ENCODE data around the gene CEP85L.

Gene CEP85L

GRCh38 chr6:118620202-118620601 lies 31.2 kb downstream of the CEP85L start:
- no peak for DNase-seq (ENCODE audit: low spot score)

DNA sequence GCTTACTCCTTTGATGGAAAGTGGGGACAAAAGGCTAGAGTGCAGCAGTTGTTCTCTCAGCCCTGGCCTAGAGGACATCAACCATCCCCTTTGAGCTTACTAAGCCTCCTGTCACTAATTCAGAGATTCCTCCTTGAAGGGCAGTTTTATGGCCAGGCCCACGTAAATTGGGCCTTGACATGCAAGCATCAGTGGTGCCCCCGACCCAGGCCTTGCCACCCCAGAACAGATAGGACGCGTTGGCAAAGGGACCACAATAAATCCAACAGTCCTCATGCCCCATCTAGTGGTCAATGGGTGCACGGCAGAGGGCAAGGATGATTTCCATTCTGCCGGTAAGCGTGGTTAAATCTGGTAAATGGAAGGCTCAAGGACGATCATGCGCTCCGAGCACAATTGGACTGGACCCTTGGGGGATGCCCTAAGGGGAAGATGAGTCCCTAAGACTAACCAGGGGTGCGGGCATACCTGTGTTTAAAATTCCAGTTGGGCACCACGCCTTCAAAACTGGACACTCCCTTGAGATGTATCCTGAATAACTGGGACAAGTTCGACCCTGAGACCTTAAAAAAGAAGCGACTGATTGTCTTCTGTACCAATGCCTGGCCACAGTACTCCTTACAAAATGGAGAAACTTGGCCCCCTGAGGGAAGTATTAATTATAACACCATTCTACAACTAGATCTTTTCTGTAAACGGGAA lies 32.6 kb downstream of the CEP85L start:
- peak; percentile 41 for DNase-seq (ENCODE audit: low spot score)

- DNase-seq (ENCODE audit: low spot score) = no peak
Measured at GRCh38 chr6:118617417-118617816, 34.0 kb downstream of the CEP85L start.

- DNase-seq (ENCODE audit: low spot score) = no peak
Measured at GRCh38 chr6:118611334-118611733, 40.1 kb downstream of the CEP85L start.

- DNase-seq (ENCODE audit: low spot score) = no peak
Measured at GRCh38 chr6:118606858-118607257, 44.5 kb downstream of the CEP85L start.

DNA sequence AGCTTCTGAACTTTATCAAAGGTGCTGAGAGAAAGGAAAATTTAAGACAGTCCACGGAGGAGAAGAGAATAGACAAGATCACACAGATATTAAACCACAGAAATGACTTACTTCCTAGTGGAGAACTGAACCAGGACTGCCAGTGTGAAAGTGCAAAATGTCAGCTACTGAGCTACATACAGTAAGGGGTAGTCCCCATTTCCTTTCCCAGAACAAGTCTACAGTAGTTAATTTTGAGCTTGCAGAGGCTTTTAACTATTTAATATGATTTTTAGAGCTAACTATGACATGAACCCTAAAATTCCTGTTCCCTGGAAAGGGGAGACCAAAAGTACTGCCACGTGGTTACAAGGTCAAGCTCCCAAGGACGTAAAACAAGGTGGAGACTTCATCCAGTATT lies 45.1 kb downstream of the CEP85L start:
- DNase-seq (ENCODE audit: low spot score) = no peak

DNA sequence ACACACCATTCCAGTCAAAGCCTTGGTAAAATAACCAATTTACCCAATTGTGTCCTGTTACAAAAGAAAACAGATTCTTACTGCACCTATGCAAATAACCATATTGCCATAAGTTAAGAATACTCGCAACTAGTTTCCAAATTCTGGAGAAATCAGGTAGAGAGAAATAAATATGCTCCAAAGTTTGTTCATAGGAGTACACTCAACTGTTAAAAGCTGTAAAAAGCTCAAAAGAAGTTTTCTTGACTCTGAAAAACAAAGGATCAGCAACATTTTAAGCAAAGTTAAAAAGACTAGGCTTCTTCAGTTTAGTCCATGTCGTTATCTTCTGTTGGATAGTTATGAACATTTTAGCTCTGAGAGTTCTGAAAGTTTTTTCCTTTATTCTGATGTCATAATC lies 48.0 kb downstream of the CEP85L start:
- no peak for DNase-seq (ENCODE audit: low spot score)

DNA sequence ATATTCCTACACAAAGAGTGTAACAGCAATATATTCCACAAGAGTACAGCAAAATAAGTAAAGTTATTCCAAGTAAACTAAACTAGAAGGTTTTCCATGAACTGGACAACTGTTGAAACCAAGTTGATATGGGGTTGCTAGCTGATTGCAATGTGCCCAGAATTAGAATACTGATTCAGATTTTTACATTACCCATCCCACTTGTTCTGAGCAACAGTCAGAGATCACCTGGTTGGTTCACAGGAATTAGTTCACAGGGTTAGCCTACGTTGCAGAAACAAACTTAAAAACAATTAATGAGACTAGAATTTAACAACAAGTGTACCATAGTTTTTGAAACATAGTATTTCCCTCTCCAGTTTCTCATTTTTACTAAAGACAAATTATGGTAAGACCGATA lies 49.1 kb downstream of the CEP85L start:
- no peak for DNase-seq (ENCODE audit: low spot score)

- DNase-seq (ENCODE audit: low spot score) = no peak
Measured at GRCh38 chr6:118598324-118598723, 53.1 kb downstream of the CEP85L start.

DNA sequence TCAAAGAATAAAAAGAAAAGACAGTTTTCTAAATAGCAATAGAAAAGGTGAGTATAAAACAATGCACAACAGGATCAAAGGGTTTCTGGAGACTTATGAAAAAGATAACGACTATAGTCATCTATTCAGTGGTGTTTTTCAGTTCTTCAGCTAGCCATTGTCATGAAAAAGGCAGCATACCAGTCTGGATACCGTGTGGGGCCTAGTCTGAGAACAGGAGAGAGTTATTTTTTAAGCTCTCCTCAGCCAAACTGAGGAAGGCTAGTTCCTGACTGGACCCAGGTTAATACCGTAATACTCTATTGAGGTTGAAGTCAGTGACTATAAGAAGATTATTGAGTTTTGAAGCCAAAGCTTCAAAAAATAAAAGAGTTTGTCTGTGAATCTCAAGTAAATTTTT lies 53.8 kb downstream of the CEP85L start:
- DNase-seq (ENCODE audit: low spot score) = no peak

DNA sequence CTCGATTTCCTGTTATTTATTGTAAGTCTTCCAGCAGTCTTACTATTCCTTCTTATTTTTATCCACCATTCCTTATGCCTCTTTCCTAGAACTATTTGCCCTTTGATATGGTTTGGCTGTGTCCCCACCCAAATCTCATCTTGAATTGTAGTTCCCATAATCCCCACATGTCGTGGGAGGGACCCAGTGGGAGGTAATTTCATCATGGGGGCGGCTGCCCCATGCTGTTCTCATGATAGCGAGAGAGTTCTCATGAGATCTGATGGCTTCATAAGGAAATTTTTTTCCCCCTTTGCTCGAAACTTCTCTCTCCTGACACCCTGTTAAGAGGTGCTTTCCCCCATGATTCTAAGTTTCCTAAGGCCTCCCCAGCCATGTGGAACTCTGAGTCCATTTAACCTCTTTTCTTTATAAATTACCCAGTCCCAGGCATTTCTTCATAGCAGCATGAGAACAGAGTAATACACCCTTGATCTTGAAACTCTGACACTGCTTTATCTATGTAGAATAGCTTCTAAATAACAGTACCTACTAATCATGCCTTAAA lies 54.5 kb downstream of the CEP85L start:
- no peak for DNase-seq (ENCODE audit: low spot score)

DNA sequence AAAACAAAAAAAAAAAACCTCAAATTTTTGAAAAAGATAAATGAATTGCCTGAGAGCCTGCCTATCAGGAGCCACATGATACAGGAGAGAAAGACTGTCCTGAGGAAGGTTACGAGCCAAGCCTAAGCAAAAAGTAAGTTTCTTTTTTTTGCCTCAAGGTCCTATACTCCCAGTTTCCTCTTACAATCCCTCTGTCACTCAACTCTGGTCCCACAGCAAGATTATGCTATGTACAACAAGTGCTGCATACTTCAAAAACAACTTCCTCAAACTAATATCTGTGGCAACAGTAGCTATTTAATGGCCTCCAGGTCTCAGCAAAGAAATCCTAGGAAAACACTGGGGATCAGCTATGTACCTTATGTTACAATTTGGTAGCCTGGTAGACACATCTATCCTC lies 56.5 kb downstream of the CEP85L start:
- DNase-seq (ENCODE audit: low spot score) = no peak

DNA sequence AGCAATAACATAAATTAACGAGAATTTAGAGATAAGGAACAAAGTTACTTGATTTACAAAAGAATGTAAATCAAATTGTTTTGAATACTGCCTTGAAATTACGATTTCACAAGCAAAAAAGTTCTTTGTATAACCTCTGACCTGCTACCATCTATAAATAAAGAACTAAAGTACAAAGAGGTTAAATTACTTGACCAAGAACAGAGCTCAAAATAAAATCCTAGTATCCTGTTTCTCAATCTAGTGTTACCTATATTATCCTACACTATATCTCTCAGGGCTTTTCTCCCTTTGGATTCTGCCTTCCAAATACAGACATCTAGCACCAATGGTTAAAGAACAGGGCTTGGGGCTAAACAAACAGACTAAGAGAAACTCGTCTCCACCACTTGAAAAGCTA lies 59.5 kb downstream of the CEP85L start:
- DNase-seq (ENCODE audit: low spot score) = no peak

DNA sequence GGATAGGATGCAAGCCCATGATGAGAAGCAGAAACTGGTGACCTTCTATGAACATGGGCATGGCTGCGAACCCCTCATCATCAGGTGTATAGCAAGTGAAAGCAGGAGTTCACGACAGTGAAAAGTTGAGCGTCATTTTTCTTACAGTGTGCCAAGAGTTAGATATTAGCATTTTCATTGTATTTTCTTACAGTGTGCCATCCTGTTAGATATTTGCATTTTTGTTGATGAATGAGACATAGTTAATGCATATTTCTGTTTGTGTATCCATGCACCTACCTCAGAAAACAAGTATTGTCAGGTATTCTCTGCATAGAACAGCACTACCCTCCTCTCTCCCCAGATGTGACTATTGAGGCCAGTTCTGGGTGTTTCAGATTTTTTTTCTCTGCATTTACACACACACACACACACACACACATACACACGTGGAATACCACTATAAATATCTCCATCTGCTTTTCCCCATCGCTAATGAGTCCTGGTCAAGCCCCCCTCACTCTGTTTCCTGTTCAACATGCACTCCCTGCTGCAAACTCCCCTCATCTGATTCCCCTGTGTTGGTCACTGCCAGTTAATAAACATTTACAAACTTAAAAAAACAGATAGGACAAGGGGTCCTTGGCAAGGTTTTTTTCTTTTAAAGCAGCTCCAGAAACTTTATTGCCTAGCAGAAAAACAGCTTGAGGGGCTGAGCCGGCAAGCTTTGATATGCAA lies 61.6 kb downstream of the CEP85L start:
- no peak for DNase-seq (ENCODE audit: low spot score)

- no peak for DNase-seq (ENCODE audit: low spot score)
Measured at GRCh38 chr6:118589186-118589585, 62.2 kb downstream of the CEP85L start.

- DNase-seq (ENCODE audit: low spot score) = no peak
Measured at GRCh38 chr6:118588626-118589025, 62.8 kb downstream of the CEP85L start.

DNA sequence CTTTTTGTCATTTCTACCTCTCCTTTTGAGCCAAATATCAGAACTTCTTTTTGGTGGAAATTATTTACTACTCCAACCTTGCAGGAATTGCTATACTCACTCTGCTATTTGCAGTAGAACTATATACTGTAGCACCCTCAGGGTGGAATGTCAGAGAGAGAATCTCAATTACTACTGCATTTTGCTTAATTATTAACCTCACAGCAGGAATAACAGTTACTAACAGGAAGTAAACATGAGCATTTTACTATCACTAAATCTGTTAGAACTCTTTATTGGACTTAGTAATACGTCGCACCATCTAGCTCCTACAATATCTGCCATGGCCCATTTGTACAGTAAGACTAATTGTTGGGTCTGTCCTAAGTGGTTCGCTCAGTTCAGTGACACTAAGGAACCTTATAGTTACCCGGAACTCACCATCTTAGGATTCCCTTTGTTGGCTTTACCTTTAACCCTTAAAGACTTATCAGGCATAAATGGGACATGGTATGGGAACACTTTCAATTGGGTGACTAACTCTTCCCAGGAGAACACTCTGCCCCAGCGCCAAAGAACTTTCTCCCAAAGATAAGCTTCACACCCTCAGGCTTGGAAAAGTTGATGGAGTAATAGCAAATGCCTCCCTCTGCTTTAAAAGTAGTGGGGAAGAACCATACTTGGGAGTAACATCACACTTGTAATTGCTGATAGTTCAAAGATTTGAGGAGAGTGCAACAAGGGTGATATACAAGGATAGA lies 64.5 kb downstream of the CEP85L start:
- peak; percentile 60 for DNase-seq (ENCODE audit: low spot score)

DNA sequence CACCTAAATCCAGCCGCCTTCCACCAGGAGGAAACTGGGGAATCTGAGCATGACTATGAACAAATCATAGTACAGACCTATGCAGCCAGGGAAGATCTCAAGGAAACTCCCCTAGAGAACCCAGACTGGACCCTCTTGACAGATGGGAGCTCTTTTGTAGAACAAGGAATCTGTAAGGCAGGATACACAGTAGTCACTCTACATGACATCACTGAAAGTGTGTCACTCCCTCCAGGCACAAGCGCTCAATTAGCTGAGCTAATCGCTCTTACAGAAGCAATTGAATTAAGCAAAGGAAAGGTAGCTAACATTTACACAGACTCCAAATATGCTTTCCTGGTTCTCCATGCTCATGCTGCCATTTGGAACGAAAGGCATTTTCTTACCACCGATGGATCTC lies 66.5 kb downstream of the CEP85L start:
- no peak for DNase-seq (ENCODE audit: low spot score)

GRCh38 chr6:118581489-118581959 lies 69.9 kb downstream of the CEP85L start:
- DNase-seq (ENCODE audit: low spot score) = peak; percentile 20

DNA sequence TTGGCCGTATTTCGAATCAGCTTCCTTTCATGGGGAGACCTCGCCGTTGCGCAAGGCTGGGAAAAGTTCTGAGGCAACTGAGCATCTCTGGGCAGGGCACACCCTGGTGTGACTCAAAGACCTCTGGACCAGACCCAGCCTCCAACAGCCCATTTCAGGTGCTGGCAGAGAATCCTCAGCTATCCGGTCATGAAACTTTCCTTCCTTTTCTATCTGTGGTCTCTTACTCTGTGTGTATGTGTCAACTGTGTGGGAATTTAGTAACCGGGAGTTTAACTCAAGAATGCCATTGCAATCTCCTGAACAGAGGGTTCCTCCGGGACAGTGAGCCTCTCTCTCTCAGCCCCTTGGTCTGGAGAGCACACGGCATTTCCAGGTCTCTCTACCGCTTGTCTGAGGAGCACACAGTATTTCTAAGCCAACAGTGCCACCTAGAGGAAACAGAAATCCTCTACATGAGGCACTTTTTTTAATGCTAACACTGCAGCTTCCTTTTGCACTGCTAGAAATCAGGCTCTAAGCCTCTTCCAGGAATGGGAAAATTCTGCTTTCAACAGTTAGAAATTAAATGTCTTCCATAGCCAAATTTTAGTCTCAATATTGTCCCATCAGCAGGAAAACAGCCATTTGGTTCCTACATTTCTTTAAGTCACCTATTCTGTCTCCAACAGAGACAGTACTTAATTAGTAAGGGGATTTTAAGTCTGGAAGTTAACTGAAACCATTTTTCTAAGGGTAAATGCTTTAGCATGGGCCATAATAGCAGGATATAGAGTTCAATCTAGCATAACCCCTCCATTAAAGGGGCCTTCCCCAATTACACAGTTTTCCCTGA lies 70.6 kb downstream of the CEP85L start:
- DNase-seq (ENCODE audit: low spot score) = peak; percentile 66

- DNase-seq (ENCODE audit: low spot score) = no peak
Measured at GRCh38 chr6:118579786-118580185, 71.6 kb downstream of the CEP85L start.

GRCh38 chr6:118578617-118579016 lies 72.8 kb downstream of the CEP85L start:
- no peak for DNase-seq (ENCODE audit: low spot score)
